ENCODE measurements around the gene CIDEC.

DNA sequence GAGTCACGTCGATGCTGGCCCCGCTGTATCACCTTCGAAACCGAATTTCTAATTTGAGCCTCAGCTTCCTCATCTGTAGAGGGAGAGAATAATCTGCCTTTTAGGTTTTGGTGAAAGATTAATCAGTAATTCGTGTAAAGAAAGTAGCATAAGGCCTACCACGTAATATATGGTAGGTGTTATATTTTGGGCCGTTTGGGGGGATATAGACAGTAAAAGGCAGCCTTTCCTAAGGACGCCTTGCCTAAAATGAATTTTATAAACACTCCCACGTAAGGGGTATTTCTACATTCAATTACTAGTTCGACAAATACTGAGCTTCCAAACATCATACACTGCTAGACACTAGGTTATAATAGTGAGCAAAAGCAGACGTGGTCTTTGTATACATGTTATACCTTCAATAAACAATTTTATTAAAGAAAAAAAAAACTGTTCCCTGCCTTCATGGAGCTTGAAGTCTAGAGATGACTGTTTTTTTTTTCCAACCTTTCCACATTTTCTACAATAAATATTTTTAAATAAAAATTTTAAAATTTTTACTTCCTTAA is 11.1 kb upstream of the CIDEC start:
- TF ChIP-seq, protein P1, sequence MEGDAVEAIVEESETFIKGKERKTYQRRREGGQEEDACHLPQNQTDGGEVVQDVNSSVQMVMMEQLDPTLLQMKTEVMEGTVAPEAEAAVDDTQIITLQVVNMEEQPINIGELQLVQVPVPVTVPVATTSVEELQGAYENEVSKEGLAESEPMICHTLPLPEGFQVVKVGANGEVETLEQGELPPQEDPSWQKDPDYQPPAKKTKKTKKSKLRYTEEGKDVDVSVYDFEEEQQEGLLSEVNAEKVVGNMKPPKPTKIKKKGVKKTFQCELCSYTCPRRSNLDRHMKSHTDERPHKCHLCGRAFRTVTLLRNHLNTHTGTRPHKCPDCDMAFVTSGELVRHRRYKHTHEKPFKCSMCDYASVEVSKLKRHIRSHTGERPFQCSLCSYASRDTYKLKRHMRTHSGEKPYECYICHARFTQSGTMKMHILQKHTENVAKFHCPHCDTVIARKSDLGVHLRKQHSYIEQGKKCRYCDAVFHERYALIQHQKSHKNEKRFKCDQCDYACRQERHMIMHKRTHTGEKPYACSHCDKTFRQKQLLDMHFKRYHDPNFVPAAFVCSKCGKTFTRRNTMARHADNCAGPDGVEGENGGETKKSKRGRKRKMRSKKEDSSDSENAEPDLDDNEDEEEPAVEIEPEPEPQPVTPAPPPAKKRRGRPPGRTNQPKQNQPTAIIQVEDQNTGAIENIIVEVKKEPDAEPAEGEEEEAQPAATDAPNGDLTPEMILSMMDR (conservative IDR thresholded peaks at IDR 0.05; ENCODE audit: low read depth in 2 of 2): no peak
- no peak for TF ChIP-seq POLR2AphosphoS5 (IDR thresholded peaks at IDR 0.05; ENCODE audit: low read depth)
- no peak for TF ChIP-seq EZH2 (IDR thresholded peaks at IDR 0.05; ENCODE audit: low read depth, unreplicated experiment)
- TF ChIP-seq EZH2phosphoT487 (IDR thresholded peaks at IDR 0.05; ENCODE audit: unreplicated experiment): no peak
- TF ChIP-seq NANOG (IDR thresholded peaks at IDR 0.05; ENCODE audit: borderline replicate concordance): no peak

All from GM23338 (cell line).